ENCODE data around the gene LMX1B. TPM values are rescaled to one million over a fixed set of nuclear protein-coding genes. Genes with fewer than 3 reads are reported as not detected.
"Not testable (repeated sequence)": the region's sequence is repeated elsewhere in the genome, so short reads cannot be mapped to it uniquely, and the experiment has no call there.

LMX1B gene
- total RNA-seq, 1 experiment from 2014 or later = not detected

DNA sequence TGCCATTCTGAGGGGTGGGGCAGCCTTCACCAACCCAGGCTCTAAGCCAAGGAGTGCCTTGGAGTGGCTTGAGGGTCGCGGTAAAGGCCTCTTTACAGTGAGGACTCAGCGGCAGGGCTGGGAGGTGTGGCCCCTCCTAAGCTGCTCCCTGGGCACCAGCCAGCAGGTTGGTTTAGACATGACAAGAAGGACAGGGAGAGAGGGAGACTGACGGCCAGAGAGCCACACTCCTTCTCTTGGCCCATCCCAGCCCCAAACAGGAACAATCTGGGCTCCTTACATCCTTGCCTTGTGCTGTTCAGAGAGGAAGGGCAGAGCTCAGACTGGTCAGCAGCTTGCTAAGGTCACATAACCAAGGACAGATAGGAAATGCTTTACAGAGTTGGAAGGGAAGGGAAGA lies 94.5 kb downstream of the LMX1B start:
- DNase-seq (ENCODE audit: low read depth) = no peak

GRCh38 chr9:126709241-126709640 lies 95.5 kb downstream of the LMX1B start:
- no peak for DNase-seq (ENCODE audit: low read depth)

DNA sequence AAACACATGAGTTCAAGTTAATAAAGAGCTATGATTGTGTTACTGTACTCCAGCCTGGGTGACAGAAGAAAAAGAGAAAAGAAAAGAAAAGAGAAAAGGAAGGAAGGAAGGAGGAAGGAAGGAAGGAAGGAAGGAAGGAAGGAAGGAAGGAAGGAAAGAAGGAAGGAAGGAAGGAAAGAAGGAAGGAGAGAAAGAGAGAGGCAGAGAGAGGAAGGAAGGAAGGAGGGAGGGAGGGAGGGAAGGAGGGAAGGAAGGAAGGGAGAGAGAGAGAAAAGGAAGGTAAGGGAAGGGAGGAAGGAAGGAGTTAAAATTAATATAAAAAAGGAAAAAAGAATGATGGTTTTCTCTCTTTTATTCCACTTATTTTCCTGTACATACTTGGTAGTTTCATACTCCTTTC lies 101.7 kb downstream of the LMX1B start:
- DNase-seq (ENCODE audit: low read depth) = no peak

DNA sequence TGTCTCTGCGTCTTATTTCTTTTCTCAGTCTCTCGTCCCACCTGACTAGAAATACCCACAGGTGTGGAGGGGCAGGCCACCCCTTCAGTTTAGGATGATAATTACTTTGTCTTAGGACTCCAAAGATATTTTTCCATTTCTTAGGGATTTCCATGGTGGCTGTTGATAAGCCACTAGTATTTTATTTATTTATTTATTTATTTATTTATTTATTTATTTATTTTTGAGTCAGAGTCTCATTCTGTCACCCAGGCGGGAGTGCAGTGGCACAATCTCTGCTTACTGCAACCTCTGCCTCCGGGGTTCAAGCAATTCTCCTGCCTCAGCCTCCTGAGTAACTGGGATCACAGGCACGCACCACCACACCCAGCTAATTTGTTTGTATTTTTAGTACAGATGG lies 103.7 kb downstream of the LMX1B start:
- not testable (repeated sequence) for DNase-seq (ENCODE audit: low read depth)

DNA sequence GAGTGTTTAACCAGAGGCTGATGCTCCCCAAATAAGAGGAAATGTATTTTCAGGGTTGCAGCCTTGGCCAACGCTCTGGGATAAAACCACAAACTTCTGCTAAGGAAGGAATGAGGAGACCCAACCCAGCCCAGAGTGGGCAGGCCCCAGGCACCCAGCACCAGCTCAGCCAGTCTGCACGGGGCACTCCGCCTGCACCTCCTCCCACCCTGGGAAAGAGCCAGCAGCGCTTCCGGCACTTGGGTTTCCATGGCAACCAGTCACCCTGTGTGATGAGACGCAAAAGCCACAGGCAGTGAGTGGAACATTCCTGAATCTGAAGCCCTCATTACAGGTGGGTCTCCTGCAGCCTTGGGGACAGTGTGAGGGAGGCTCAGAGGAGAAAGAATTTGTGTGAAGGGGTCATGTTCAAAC lies 105.9 kb downstream of the LMX1B start:
- peak; percentile 44 for DNase-seq (ENCODE audit: low read depth)

GRCh38 chr9:126720036-126720435 lies 106.3 kb downstream of the LMX1B start:
- DNase-seq (ENCODE audit: low read depth) = no peak

DNA sequence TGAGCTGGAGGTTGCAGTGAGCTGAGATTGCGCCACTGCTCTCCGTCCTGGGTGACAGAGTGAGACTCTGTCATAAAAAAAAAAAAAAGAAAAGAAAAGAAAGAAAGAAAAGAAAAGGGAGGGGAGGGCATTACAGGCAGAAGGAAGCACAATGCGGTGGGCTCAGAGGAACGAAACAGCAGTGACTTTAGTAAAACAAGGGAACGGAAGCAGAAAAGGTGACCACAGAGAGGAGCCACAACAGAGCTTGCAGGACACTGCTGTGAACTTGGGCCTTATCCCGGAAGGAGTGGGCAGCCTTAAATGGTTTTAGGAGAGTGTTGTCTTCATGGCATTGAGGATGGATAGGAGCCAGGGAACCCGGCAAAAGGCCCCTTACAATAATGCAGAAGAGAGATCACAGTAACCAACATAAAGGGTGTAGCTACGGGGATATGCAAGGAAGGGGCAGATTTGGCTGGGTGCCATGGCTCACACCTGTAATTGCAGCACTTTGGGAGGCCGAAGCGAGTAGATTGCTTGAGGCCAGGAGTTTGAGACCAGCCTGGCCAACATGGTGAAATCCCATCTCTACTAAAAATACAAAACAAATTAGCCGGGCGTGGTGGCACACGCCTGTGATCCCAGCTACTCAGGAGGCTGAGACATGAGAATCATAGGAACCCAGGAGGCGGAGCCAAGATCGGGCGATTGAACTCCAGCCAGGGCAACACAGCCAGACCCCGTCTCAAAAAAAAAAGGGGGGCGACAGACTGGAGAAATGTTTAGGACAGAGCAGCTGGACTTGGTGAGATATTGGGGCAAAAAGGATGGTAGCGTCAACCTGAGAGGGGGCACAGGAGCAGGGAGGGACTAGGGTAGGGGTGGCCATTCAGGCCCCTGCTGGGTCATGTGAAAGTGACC lies 107.2 kb downstream of the LMX1B start:
- no peak for DNase-seq (ENCODE audit: low read depth)

GRCh38 chr9:126721564-126721981 lies 107.8 kb downstream of the LMX1B start:
- no peak for DNase-seq (ENCODE audit: low read depth)

- DNase-seq (ENCODE audit: low read depth) = peak; percentile 31
Observed at GRCh38 chr9:126722252-126722921, 108.7 kb downstream of the LMX1B start.

DNA sequence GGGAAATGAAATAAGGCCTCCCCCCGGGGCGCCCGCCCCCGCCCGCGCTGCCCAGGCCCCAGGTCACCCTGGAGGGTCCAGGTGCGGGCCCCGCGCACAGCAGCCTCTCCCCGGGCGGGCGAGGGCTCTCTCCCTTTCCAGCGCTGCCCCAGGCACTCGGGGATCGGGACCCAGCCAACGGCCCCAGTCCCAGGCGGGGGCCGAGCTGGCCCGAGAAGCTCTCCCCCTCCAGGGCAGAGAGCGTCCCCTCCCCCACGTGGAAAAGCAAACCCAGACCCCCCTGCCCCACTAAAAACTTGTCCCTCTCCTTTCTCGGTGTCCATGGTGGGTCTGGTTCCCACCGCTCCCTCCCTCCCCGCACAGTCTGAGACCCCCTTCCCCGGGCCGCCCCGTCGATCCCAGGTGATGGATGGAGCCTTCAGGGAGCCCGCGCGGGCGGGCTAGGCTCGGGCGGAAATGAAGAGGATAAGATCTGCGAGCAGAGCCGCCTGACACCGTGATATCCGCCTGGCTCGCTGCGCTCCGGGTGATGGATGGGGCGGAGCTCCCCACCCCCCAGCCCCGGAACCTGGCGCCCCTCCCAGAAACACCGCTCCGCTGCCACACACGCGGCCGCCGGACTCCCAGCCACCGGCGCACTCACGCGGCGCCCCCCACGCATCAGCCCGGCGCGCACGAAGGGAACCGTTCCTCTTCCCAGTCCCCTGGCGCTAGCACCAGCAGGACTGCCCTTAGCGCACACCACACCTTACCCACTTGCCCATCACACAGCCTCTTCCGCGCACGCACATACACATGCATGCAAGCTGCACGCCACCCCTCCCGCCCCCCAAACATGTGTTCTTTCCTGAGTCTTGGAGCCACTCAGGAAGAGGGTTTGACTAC lies 109.4 kb downstream of the LMX1B start:
- no peak for DNase-seq (ENCODE audit: low read depth)

GRCh38 chr9:126723807-126724172 lies 110.1 kb downstream of the LMX1B start:
- DNase-seq (ENCODE audit: low read depth) = peak; percentile 15

- DNase-seq (ENCODE audit: low read depth) = peak; percentile 26
Observed at GRCh38 chr9:126724226-126724625, 110.5 kb downstream of the LMX1B start.

- not testable (repeated sequence) for DNase-seq (ENCODE audit: low read depth)
Observed at GRCh38 chr9:126725485-126725884, 111.8 kb downstream of the LMX1B start.

DNA sequence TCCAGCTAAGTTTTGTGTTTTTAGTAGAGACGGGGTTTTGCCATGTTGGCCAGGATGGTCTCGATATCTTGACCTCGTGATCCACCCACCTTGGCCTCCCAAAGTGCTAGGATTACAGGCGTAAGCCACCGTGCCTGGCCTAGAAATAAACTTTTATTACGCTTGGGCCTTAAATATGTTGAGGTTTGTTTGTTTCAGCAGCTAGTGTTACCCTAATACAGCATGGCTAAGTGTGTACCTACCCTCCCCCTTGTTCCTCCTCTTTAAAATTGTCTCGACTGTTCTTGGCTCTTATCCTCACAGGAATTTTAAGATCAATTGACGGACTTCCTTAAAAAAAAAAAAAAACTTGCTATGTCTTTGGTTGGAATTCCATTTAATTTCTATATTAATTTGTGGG lies 114.5 kb downstream of the LMX1B start:
- DNase-seq (ENCODE audit: low read depth) = not testable (repeated sequence)

DNA sequence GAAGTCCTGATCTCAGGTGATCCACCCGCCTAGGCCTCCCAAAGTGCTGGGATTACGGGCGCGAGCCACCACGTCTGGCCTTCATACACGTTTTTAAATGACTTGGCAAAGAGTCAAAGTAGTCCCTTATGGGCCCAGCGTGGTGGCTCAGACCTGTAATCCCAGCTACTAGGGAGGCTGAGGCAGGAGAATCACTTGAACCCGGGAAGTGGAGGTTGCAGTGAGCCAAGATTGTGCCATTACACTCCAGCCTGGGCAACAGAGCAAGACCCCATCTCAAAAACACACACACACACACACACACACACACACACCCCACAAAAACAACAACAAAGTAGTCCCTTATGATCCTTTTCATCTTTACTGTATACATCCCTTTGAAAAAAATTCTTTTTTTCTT lies 116.9 kb downstream of the LMX1B start:
- not testable (repeated sequence) for DNase-seq (ENCODE audit: low read depth)

DNA sequence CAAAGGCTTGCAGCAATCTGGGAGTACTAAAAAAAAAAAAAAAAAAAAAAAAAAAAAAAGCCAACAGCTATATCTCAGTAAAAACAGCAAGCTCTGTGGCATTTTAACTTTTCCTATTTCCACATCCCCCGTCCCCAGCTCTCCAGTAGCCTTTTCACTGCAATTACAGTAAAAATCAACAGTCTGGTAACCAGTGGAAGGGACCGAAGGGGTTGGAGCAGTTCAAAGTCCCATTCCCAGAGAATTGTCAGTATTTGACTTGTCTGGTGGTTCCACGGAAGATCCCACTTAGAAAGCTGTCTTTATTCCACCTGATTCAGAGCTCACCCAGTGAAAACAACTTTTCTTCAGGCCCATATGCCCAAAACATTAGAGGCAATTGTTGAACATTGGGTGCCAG lies 119.3 kb downstream of the LMX1B start:
- no peak for DNase-seq (ENCODE audit: low read depth)

DNA sequence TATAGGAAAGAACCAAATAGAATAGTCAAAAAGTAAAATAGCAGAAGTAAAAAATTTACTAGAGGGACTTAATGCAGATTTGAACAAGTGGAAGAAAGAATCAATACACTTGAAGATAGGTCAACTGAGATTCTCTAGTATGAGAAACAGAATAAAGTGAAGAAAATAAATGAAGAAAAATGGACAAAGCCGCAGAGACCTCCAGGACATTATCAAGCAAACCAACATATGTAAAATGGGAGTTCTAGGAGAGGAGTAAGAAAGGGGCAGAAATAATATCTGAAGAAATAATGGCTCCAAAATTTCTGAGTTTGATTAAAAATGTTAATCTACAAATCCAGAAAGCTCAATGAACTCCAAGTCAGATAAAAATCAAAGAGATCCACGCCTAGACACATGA lies 121.1 kb downstream of the LMX1B start:
- no peak for DNase-seq (ENCODE audit: low read depth)

DNA sequence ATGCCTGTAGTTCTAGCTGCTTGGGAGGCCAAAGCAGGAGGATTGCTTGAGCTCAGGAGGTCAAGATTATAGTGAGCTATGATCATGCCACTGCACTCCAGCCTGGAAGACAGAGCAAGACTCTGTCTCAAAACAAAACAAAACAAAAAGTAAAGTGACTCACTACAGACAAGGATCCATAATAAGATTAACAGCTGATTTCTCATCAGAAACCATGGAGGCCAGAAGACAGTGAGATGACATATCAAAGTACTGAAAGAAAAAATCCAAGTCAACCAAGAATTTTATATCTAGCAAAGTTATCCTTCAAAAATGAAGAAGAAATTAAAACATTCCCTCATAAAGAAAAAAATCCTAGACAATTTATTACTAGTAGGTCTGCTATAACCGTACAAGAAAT lies 121.8 kb downstream of the LMX1B start:
- no peak for DNase-seq (ENCODE audit: low read depth)

- DNase-seq (ENCODE audit: low read depth) = no peak
Observed at GRCh38 chr9:126738553-126738952, 124.8 kb downstream of the LMX1B start.

DNA sequence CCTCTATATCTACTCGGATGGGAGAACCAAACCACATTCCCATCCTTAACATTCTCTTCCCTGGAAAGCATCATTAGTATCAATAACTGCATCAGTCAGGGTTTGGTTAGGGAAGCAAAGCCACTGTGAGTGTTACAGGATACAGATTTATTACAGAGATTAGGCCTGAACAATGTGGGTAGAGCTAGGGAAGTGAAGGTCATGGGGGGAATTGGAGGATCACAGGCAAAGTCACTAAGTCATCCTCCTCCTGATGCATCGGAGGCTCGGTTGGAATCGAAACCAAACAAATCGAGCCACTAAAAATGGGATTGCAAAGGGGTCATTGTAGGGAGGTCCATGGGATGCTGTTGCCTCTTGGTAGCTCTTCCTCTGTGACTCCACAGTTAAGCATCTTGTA lies 129.3 kb downstream of the LMX1B start:
- DNase-seq (ENCODE audit: low read depth) = no peak

GRCh38 chr9:126745574-126746411 lies 132.1 kb downstream of the LMX1B start:
- DNase-seq (ENCODE audit: low read depth) = no peak

Measured in LHCN-M2 (cell line).